HCT116 (cell line): Measurements from ENCODE around the gene MCF2L. TPM values are rescaled to one million over a fixed set of nuclear protein-coding genes. Genes with fewer than 3 reads are reported as not detected.

ENCODE experiments used
- ATAC-seq: fragments of 200-7000 bp; cut with Tn5 transposase; 2 replicates; pipeline ENCODE4 v1.9.1; 2020; ENCODE audit warnings: mild to moderate bottlenecking, moderate library complexity
- BruUV-seq: library from RNA; stranded (reverse); fragments of 400-500 nt; replicated peaks from 2 replicates; lab custom pipeline; 2021; lab: Mats Ljungman, UMichigan
- CTCF ChIA-PET: fragments of 300-600 bp; sonication (Branson Sonifier 250); formaldehyde crosslinking; loops from one replicate; lab custom pipeline; 2021; ENCODE audit warnings: antibody characterized with exemption; lab: Charles Lee
- POLR2A ChIA-PET: fragments of 300-600, 350-600 bp; sonication (Branson Sonifier 250); formaldehyde crosslinking; loops from one replicate; lab custom pipeline; 2021; ENCODE audit warnings: antibody characterized with exemption; lab: Charles Lee
- RAD21 ChIA-PET, 2 experiments: fragments of 300-600 bp; sonication (Branson Sonifier 250); formaldehyde crosslinking; loops; one replicate each; lab custom pipeline; 2023; ENCODE audit warnings: low total read pairs in 2 of 2; ENCODE audit not compliant: uncharacterized antibody in 2 of 2, unreplicated experiment in 2 of 2, low non-redundant PET in 1 of 2; lab: Charles Lee
- DNase-seq: peaks from one replicate; pipeline ENCODE4 v3.0.0-alpha.2; 2010; ENCODE audit warnings: low read depth, low spot score
- H2AFZ ChIP-seq: fragments of 200-600 bp; shearing (Covaris generic), sonication (generic); 2 replicates; pipeline ENCODE4 v1.6.1; 2017; ENCODE audit warnings: low read depth, mixed run types, mixed read lengths, antibody characterized with exemption, low read length; ENCODE audit not compliant: poor library complexity, severe bottlenecking
- H3K27ac ChIP-seq: 2 replicates; pipeline ENCODE4 v1.5.1; 2012; ENCODE audit warnings: low read depth, low read length
- H3K27me3 ChIP-seq: fragments of 200-600 bp; sonication (generic); 2 replicates; pipeline ENCODE4 v1.6.1; 2016; ENCODE audit warnings: mixed run types, low read length, mixed read lengths; ENCODE audit not compliant: insufficient read depth
- H3K36me3 ChIP-seq, 2 experiments: fragments of 200-500 bp in 1 of 2; fragments of 200-600 bp in 1 of 2; sonication (Bioruptor generic) in 1 of 2; sonication (generic) in 1 of 2; 2 replicates each; pipeline versions ENCODE4 v1.5.1 to v1.6.1; 2014 to 2016; ENCODE audit warnings: low read length in 2 of 2, inconsistent platforms in 1 of 2, mixed read lengths in 1 of 2, mixed run types in 1 of 2; ENCODE audit not compliant: insufficient read depth in 2 of 2, control insufficient read depth in 1 of 2
- H3K4me1 ChIP-seq, 2 experiments: fragments of 200-600 bp in 1 of 2; sonication (generic) in 1 of 2; 2 replicates each; pipeline versions ENCODE4 v1.5.1 to v1.6.1; 2012 to 2017; ENCODE audit warnings: low read length in 2 of 2, inconsistent platforms in 1 of 2, mild to moderate bottlenecking in 1 of 2, mixed read lengths in 1 of 2, mixed run types in 1 of 2, moderate library complexity in 1 of 2; ENCODE audit not compliant: insufficient read depth in 2 of 2, control insufficient read depth in 1 of 2
- H3K4me2 ChIP-seq: fragments of 200-600 bp; sonication (generic); 2 replicates; pipeline ENCODE4 v1.6.1; 2017; ENCODE audit warnings: mixed run types, low read length, mixed read lengths
- H3K4me3 ChIP-seq, 2 experiments: fragments of 200-600 bp in 1 of 2; sonication (generic) in 1 of 2; replicated peaks in 1 of 2; 2 replicates each; pipeline ENCODE4 v1.5.1; 2011 to 2016; ENCODE audit warnings: low read length in 2 of 2, control low read depth in 1 of 2, low read depth in 1 of 2, mild to moderate bottlenecking in 1 of 2, mixed read lengths in 1 of 2, mixed run types in 1 of 2
- H3K79me2 ChIP-seq: fragments of 200-600 bp; sonication (generic); 2 replicates; pipeline ENCODE4 v1.6.1; 2017; ENCODE audit warnings: mild to moderate bottlenecking, mixed run types, low read length, moderate library complexity, mixed read lengths; ENCODE audit not compliant: insufficient read depth
- H3K9ac ChIP-seq: fragments of 200-600 bp; sonication (generic); 2 replicates; pipeline ENCODE4 v1.6.1; 2016; ENCODE audit warnings: low read length, mixed read lengths
- H3K9me2 ChIP-seq: fragments of 200-600 bp; sonication (generic), shearing (Covaris generic); 2 replicates; pipeline ENCODE4 v1.6.1; 2017; ENCODE audit warnings: mixed run types, mild to moderate bottlenecking, moderate library complexity; ENCODE audit not compliant: insufficient read depth
- H3K9me3 ChIP-seq, 2 experiments: fragments of 200-500 bp in 1 of 2; fragments of 200-600 bp in 1 of 2; sonication (Bioruptor generic) in 1 of 2; sonication (generic) in 1 of 2; 2 replicates each; pipeline ENCODE4 v1.6.1; 2014 to 2017; ENCODE audit warnings: low read length in 2 of 2, mixed read lengths in 2 of 2, inconsistent platforms in 1 of 2, low read depth in 1 of 2, mild to moderate bottlenecking in 1 of 2, mixed run types in 1 of 2, moderate library complexity in 1 of 2; ENCODE audit not compliant: control insufficient read depth in 1 of 2, insufficient read depth in 1 of 2
- H4K20me1 ChIP-seq: fragments of 200-600 bp; sonication (generic), shearing (Covaris generic); 2 replicates; pipeline ENCODE4 v1.6.1; 2017; ENCODE audit warnings: mixed run types, mild to moderate bottlenecking, moderate library complexity; ENCODE audit not compliant: insufficient read depth
- ATF3 ChIP-seq: IDR thresholded peaks from 2 replicates; pipeline ENCODE4 v1.6.1; 2012
- CBX3 ChIP-seq: IDR thresholded peaks from 2 replicates; pipeline ENCODE4 v1.6.1; 2012; ENCODE audit warnings: low read depth
- CEBPB ChIP-seq: IDR thresholded peaks from 2 replicates; pipeline ENCODE4 v1.6.1; 2012; ENCODE audit warnings: low read depth
- CTCF ChIP-seq, 3 experiments: fragments of 200-600 bp in 1 of 3; sonication (generic) in 1 of 3; IDR thresholded peaks in 2 of 3; conservative IDR thresholded peaks in 1 of 3; 2 replicates each; pipeline ENCODE4 v1.5.1; 2012 to 2017; ENCODE audit warnings: low read depth in 2 of 3, low read length in 2 of 3, antibody characterized with exemption in 1 of 3, borderline replicate concordance in 1 of 3, control low read depth in 1 of 3, mild to moderate bottlenecking in 1 of 3, mixed read lengths in 1 of 3, mixed run types in 1 of 3, moderate library complexity in 1 of 3; ENCODE audit not compliant: insufficient read depth in 1 of 3
- EGR1 ChIP-seq: IDR thresholded peaks from 2 replicates; pipeline ENCODE4 v1.6.1; 2012; ENCODE audit warnings: low read depth
- ELF1 ChIP-seq: IDR thresholded peaks from 2 replicates; pipeline ENCODE4 v1.6.1; 2012; ENCODE audit warnings: low read depth, borderline replicate concordance
- EZH2phosphoT487 ChIP-seq: fragments of 200-600 bp; IDR thresholded peaks from 2 replicates; pipeline ENCODE4 v1.6.1; 2018; ENCODE audit warnings: antibody characterized with exemption, borderline replicate concordance
- JUND ChIP-seq: IDR thresholded peaks from 2 replicates; pipeline ENCODE4 v1.6.1; 2012
- MAX ChIP-seq: IDR thresholded peaks from 2 replicates; pipeline ENCODE4 v1.6.1; 2012
- POLR2A ChIP-seq: IDR thresholded peaks from 2 replicates; pipeline ENCODE4 v1.7.0; 2011; ENCODE audit warnings: borderline replicate concordance; ENCODE audit not compliant: insufficient read depth, insufficient read length; ENCODE audit errors: extremely low read depth
- POLR2AphosphoS5 ChIP-seq: IDR thresholded peaks from 2 replicates; pipeline ENCODE4 v1.6.1; 2011; ENCODE audit warnings: mild to moderate bottlenecking, low read depth, low read length, moderate library complexity
- RAD21 ChIP-seq: IDR thresholded peaks from 2 replicates; pipeline ENCODE4 v1.6.1; 2012; ENCODE audit warnings: low read depth, mild to moderate bottlenecking
- REST ChIP-seq: IDR thresholded peaks from 2 replicates; pipeline ENCODE4 v1.6.1; 2012; ENCODE audit warnings: low read depth
- SIN3A ChIP-seq: IDR thresholded peaks from 2 replicates; pipeline ENCODE4 v1.6.1; 2012; ENCODE audit warnings: low read depth
- SP1 ChIP-seq: IDR thresholded peaks from 2 replicates; pipeline ENCODE4 v1.6.1; 2012; ENCODE audit warnings: low read depth
- YY1 ChIP-seq: IDR thresholded peaks from 2 replicates; pipeline ENCODE4 v1.6.1; 2011; ENCODE audit warnings: low read length, low read depth, moderate library complexity, mild to moderate bottlenecking; ENCODE audit not compliant: insufficient replicate concordance; ENCODE audit errors: extremely low read depth
- ZBTB33 ChIP-seq: IDR thresholded peaks from 2 replicates; pipeline ENCODE4 v1.6.1; 2011; ENCODE audit warnings: mild to moderate bottlenecking, low read length, moderate library complexity; ENCODE audit not compliant: insufficient replicate concordance; ENCODE audit errors: extremely low read depth
- ZFX ChIP-seq: fragments of 450-650 bp; IDR thresholded peaks from 2 replicates; pipeline ENCODE4 v1.6.1; 2017
- ZNF274 ChIP-seq: fragments of 200-500 bp; sonication (Bioruptor generic); IDR thresholded peaks from 2 replicates; pipeline ENCODE4 v1.6.1; 2014; ENCODE audit warnings: mild to moderate bottlenecking, low read depth, low read length, inconsistent platforms
- intact Hi-C: fragments of 100-400 bp; cut with micrococcal nuclease; formaldehyde crosslinking; loops from 2 replicates; pipeline ENCODE4 v1.10.0; 2022
- total RNA-seq: library from RNA; stranded (reverse); gene quantifications from one replicate; pipeline ENCODE4 v1.2.1, GENCODE V29; 2021; ENCODE audit not compliant: unreplicated experiment

Gene MCF2L
- total RNA-seq, 1 experiment from 2014 or later: 19.3 TPM

GRCh38 chr13:112928020-112928971, 40.7 kb upstream of the MCF2L start:
- TF ChIP-seq POLR2AphosphoS5 (no peak), JUND (no peak), YY1 (no peak), ZNF274 (no peak), POLR2A (no peak), EGR1 (no peak), ZFX (no peak), CTCF (IDR thresholded peaks at IDR 0.05 in 2 of 3, conservative IDR thresholded peaks at IDR 0.05 in 1 of 3; ENCODE audit: borderline replicate concordance in 1 of 3, insufficient read depth in 1 of 3, low read depth in 2 of 3, low read length in 2 of 3) (no peak), MAX (no peak), ELF1 (no peak), EZH2phosphoT487 (no peak), CBX3 (no peak), ZBTB33 (no peak), RAD21 (no peak), SIN3A (no peak), ATF3 (no peak), REST (no peak), SP1 (no peak), CEBPB (no peak)
- no peak overlapping the region for H3K4me3 ChIP-seq
- H3K4me2 ChIP-seq: no peak overlapping the region
- ATAC-seq (no peak), DNase-seq (no peak)
- H3K9ac ChIP-seq: no peak overlapping the region
- no peak overlapping the region for H2AFZ ChIP-seq
- H3K9me3 ChIP-seq: 0 out of 4 replicates have a peak, but pooled peaks cover 0 to 4% of the 10 kb centered on the region in 2 experiments
- no peaks in the 10 kb centered on the region for H3K36me3 ChIP-seq
- H3K4me1 ChIP-seq: peaks cover 9 to 13% of the 10 kb centered on the region in 2 experiments; a peak in 3 of 4 replicates
- POLR2A ChIA-PET: no interaction called here
- CTCF ChIA-PET: no interaction called here
- no peaks in the 10 kb centered on the region for H4K20me1 ChIP-seq
- H3K9me2 ChIP-seq: no peaks in the 10 kb centered on the region
- no peaks in the 10 kb centered on the region for H3K27me3 ChIP-seq
- RAD21 ChIA-PET: no interaction called here
- H3K27ac ChIP-seq: no peak overlapping the region
- no peaks in the 10 kb centered on the region for H3K79me2 ChIP-seq
- no TSS peak for BruUV-seq
- intact Hi-C loops: no loop called here
